GM10248 (cell line): Measurements from ENCODE around the gene MEN1.

Experiments
- CTCF ChIA-PET: fragments of 300-600 bp; sonication (Branson Sonifier 250); formaldehyde crosslinking; extraction: SDS; loops from one replicate; lab custom pipeline; 2021; ENCODE audit warnings: antibody characterized with exemption; lab: Yijun Ruan, JAX
- POLR2A ChIA-PET: fragments of 350-650 bp; sonication (Branson Sonifier 250); formaldehyde crosslinking; extraction: SDS; loops from one replicate; lab custom pipeline; 2020; ENCODE audit warnings: antibody characterized with exemption; lab: Yijun Ruan, JAX
- DNase-seq: peaks from one replicate; pipeline ENCODE4 v3.0.0; 2012; ENCODE audit errors: extremely low spot score
- TF ChIP-seq, protein P1 (sequence below): IDR thresholded peaks from 2 replicates; pipeline ENCODE4 v1.5.1; 2012; ENCODE audit warnings: mild to moderate bottlenecking, low read depth; ENCODE audit errors: extremely low read depth, missing control alignments, control extremely low read depth

MEN1 gene

DNA sequence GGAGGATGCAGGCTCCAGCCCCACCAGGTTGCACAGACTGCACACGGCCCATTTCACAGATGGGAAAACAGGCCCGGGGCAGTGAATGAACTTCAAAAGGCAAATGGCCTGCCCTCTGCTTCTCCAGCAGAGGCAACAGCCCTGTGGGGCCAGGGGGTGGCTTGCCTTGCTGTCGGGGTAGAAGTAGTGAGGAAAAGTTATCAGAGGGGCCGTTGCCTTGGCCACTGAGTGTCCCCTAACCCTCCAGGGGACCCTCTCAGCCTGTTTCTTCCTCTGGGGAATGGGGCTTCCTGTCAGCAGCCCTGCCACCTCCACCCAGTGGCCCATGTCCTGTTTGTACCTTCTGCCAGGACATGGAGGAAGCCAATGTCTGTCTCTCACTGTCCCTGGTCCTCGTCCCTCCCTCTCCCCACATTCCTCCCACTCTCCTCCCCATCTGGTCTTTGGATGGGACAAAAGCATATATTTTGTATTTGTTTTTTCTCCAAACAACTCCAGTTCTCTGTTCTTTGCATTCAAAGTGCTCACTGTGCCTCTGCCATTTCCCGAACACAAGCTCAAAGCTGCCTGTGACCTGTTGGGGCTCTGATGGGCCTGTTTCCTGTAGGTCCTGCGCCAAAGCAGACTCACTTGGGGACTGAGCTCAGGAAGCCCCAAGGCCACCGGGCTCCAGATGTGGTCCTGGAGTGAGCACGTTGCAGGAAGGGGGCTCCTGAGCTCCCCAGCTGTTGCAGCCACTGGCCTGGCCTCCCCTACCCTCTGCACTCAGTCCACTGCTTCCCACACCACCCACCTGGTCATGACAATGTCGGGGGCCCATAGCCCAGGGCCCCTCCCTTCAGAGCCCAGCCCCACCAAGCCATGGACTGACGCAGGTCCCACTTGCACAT lies 16.8 kb downstream of the MEN1 start:
- POLR2A ChIA-PET = no interaction called here
- no peak for DNase-seq
- CTCF ChIA-PET = interaction anchor here (0.8 to 1.3 kb wide), 6 partner anchors 8 to 219 kb away, joined by 3 to 6 read pairs (median 3); no protein-coding TSS in a partner anchor
- TF ChIP-seq, protein P1, sequence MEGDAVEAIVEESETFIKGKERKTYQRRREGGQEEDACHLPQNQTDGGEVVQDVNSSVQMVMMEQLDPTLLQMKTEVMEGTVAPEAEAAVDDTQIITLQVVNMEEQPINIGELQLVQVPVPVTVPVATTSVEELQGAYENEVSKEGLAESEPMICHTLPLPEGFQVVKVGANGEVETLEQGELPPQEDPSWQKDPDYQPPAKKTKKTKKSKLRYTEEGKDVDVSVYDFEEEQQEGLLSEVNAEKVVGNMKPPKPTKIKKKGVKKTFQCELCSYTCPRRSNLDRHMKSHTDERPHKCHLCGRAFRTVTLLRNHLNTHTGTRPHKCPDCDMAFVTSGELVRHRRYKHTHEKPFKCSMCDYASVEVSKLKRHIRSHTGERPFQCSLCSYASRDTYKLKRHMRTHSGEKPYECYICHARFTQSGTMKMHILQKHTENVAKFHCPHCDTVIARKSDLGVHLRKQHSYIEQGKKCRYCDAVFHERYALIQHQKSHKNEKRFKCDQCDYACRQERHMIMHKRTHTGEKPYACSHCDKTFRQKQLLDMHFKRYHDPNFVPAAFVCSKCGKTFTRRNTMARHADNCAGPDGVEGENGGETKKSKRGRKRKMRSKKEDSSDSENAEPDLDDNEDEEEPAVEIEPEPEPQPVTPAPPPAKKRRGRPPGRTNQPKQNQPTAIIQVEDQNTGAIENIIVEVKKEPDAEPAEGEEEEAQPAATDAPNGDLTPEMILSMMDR = no peak

GRCh38 chr11:64792482-64792881 lies 17.9 kb downstream of the MEN1 start:
- ChIA-PET CTCF (interaction anchor here (0.8 kb wide), 1 partner anchor 10 kb away, joined by 3 read pairs; no protein-coding TSS in a partner anchor), POLR2A (no interaction called here)
- TF ChIP-seq, protein P1 = no peak
- no peak for DNase-seq

DNA sequence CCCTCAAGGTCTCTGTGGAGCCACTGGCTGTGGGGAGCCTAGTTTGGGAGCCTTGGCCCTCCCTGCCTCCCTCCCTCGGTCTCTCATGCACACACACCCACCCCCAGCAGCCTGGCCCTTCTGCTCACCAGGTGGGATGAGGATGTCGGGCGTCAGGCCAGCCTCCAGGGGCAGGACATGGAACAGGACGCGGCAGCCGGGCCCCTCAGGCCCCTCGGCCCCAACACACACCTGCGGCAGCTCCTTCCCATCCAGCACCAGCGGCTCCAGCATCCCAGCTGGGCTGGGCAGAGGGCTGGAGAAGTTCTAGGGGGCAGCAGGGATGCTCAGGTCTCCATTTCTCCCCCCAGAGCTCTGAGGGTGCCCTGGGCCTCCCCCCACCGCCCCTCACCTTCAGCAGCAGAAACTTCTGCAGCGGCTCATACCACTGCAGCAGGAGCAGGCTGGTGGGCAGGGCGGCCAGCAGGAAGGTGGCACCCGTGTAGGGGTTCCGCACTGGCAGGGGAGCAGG lies 18.5 kb downstream of the MEN1 start:
- TF ChIP-seq, protein P1 = no peak
- POLR2A ChIA-PET = no interaction called here
- CTCF ChIA-PET = interaction anchor here (0.7 kb wide), 1 partner anchor 10 kb away, joined by 3 read pairs; no protein-coding TSS in a partner anchor
- DNase-seq = no peak

GRCh38 chr11:64790205-64791095 lies 19.9 kb downstream of the MEN1 start:
- ChIA-PET CTCF (no interaction called here), POLR2A (no interaction called here)
- no peak for DNase-seq
- TF ChIP-seq, protein P1 = no peak

- TF ChIP-seq, protein P1 = no peak
- DNase-seq = no peak
- ChIA-PET POLR2A (no interaction called here), CTCF (interaction anchor here (2.0 to 5.5 kb wide), 2 partner anchors 11 to 12 kb away, joined by 13 to 49 read pairs; partner anchors contain the start of genes MAP4K2 and SF1)
These were observed 20.8 kb downstream of the MEN1 start for GRCh38 chr11:64789331-64790204.
